CD4-positive, alpha-beta T cell (primary cell): ENCODE results near the gene DNAH11. TPM values are rescaled to one million over a fixed set of nuclear protein-coding genes. Genes with fewer than 3 reads are reported as not detected.

Experiments used
- ATAC-seq: fragments of 200-7000 bp; cut with Tn5 transposase; one replicate; pipeline ENCODE4 v1.10.0; 2022; ENCODE audit warnings: mild to moderate bottlenecking; ENCODE audit not compliant: poor library complexity
- CTCF ChIA-PET: fragments of 350-600 bp; sonication (Branson Sonifier 250); formaldehyde crosslinking; loops from one replicate; lab custom pipeline; 2021; ENCODE audit warnings: antibody characterized with exemption, inconsistent platforms; lab: Charles Lee
- POLR2A ChIA-PET: fragments of 350-600 bp; sonication (Branson Sonifier 250); formaldehyde crosslinking; loops from one replicate; lab custom pipeline; 2021; ENCODE audit warnings: antibody characterized with exemption, inconsistent platforms; lab: Charles Lee
- DNase-seq, 14 experiments: peaks; one replicate each; pipeline ENCODE4 v3.0.0-alpha.2; 2013 to 2020; ENCODE audit warnings: mixed read lengths in 2 of 14
- H3K27ac ChIP-seq, 2 donors: one replicate each; pipeline versions ENCODE4 v1.5.1 to v1.7.0; 2013; ENCODE audit warnings: low read length in 2 of 2, low read depth in 1 of 2, mild to moderate bottlenecking in 1 of 2
- H3K27me3 ChIP-seq, 2 experiments: 1 replicate in 1 of 2; 2 replicates in 1 of 2; pipeline versions ENCODE4 v1.6.1 to v1.7.0; 2013; ENCODE audit warnings: low read length in 2 of 2, control low read depth in 1 of 2, mild to moderate bottlenecking in 1 of 2, moderate library complexity in 1 of 2; ENCODE audit not compliant: insufficient read depth in 2 of 2, control insufficient read depth in 1 of 2
- H3K36me3 ChIP-seq: one replicate; pipeline ENCODE4 v1.6.1; 2013; ENCODE audit warnings: low read length, control low read depth; ENCODE audit not compliant: insufficient read depth
- H3K4me1 ChIP-seq: one replicate; pipeline ENCODE4 v1.6.1; 2013; ENCODE audit warnings: low read length, control low read depth; ENCODE audit not compliant: insufficient read depth
- H3K4me3 ChIP-seq: one replicate; pipeline ENCODE4 v1.5.1; 2013; ENCODE audit warnings: mild to moderate bottlenecking, low read length, moderate library complexity
- H3K9me3 ChIP-seq, 2 experiments: 1 replicate in 1 of 2; 2 replicates in 1 of 2; pipeline versions ENCODE4 v1.6.1 to v1.7.0; 2013; ENCODE audit warnings: low read length in 2 of 2, mild to moderate bottlenecking in 2 of 2, control low read depth in 1 of 2, moderate library complexity in 1 of 2; ENCODE audit not compliant: control insufficient read depth in 1 of 2, insufficient read depth in 1 of 2
- H3K27ac Mint-ChIP-seq: one replicate; pipeline ENCODE4 v1.8.0; 2020; ENCODE audit warnings: mixed read lengths
- H3K27me3 Mint-ChIP-seq: one replicate; pipeline ENCODE4 v1.8.0; 2021; ENCODE audit warnings: mixed read lengths
- H3K36me3 Mint-ChIP-seq: one replicate; pipeline ENCODE4 v1.8.0; 2021; ENCODE audit warnings: low read depth, mixed read lengths
- H3K4me1 Mint-ChIP-seq: one replicate; pipeline ENCODE4 v1.8.0; 2021; ENCODE audit warnings: low read depth, mixed read lengths
- H3K4me3 Mint-ChIP-seq: one replicate; pipeline ENCODE4 v1.8.0; 2020; ENCODE audit warnings: mild to moderate bottlenecking, mixed read lengths
- H3K9me3 Mint-ChIP-seq: one replicate; pipeline ENCODE4 v1.8.0; 2020; ENCODE audit warnings: mixed read lengths
- CTCF ChIP-seq: fragments of 200-600 bp; IDR thresholded peaks from one replicate; pipeline ENCODE4 v1.8.0; 2022; ENCODE audit warnings: antibody characterized with exemption, mild to moderate bottlenecking
- intact Hi-C, 2 experiments: fragments of 100-400 bp; cut with DNase I in 1 of 2; cut with micrococcal nuclease in 1 of 2; formaldehyde crosslinking; loops; one replicate each; pipeline versions ENCODE4 v1.15.1 to v1.9.0; 2023 to 2025; cut with DNase I, micrococcal nuclease
- total RNA-seq, 174 experiments: library from RNA in 2 of 174; stranded (reverse) in 2 of 174; gene quantifications; one replicate each; pipeline ENCODE4 v1.2.3 and lab custom pipeline; 2021 to 2026

The DNAH11 gene
- total RNA-seq, 2 experiments from 2014 or later: 0.11 TPM; not detected in 1

GRCh38 chr7:21704359-21704758 lies 161.5 kb downstream of the DNAH11 start:
- ATAC-seq: no peak
- Histone ChIP-seq H3K9me3 (no peaks in the 10 kb centered on the region), H3K36me3 (no peaks in the 10 kb centered on the region), H3K4me3 (no peak overlapping the region), H3K27ac (no peak overlapping the region), H3K4me1 (no peaks in the 10 kb centered on the region), H3K27me3 (no peaks in the 10 kb centered on the region)
- TF ChIP-seq CTCF: no peak
- Mint-ChIP-seq H3K9me3 (no peaks in the 10 kb centered on the region), H3K36me3 (no peaks in the 10 kb centered on the region), H3K4me1 (no peaks in the 10 kb centered on the region), H3K27me3 (peaks cover 8% of the 10 kb centered on the region), H3K27ac (no peak overlapping the region), H3K4me3 (no peak overlapping the region)
- CTCF ChIA-PET: no interaction called here
- POLR2A ChIA-PET: no interaction called here
- intact Hi-C loops: no loop called here
- no peak for DNase-seq

GRCh38 chr7:21706131-21706530 lies 163.3 kb downstream of the DNAH11 start:
- Histone ChIP-seq H3K36me3 (no peaks in the 10 kb centered on the region), H3K4me3 (no peak overlapping the region), H3K4me1 (no peaks in the 10 kb centered on the region), H3K27ac (no peak overlapping the region), H3K27me3 (no peaks in the 10 kb centered on the region), H3K9me3 (no peaks in the 10 kb centered on the region)
- CTCF ChIA-PET: no interaction called here
- TF ChIP-seq CTCF: no peak
- Mint-ChIP-seq H3K27me3 (no peaks in the 10 kb centered on the region), H3K4me1 (no peaks in the 10 kb centered on the region), H3K4me3 (no peak overlapping the region), H3K27ac (no peak overlapping the region), H3K9me3 (no peaks in the 10 kb centered on the region), H3K36me3 (no peaks in the 10 kb centered on the region)
- no peak for ATAC-seq
- POLR2A ChIA-PET: no interaction called here
- DNase-seq: no peak
- intact Hi-C loops: no loop called here

GRCh38 chr7:21707566-21707965 lies 164.7 kb downstream of the DNAH11 start:
- Histone ChIP-seq H3K27me3 (no peaks in the 10 kb centered on the region), H3K27ac (no peak overlapping the region), H3K4me3 (no peak overlapping the region), H3K36me3 (no peaks in the 10 kb centered on the region), H3K9me3 (no peaks in the 10 kb centered on the region), H3K4me1 (no peaks in the 10 kb centered on the region)
- Mint-ChIP-seq H3K4me1 (no peaks in the 10 kb centered on the region), H3K27ac (no peak overlapping the region), H3K27me3 (no peaks in the 10 kb centered on the region), H3K36me3 (no peaks in the 10 kb centered on the region), H3K4me3 (no peak overlapping the region), H3K9me3 (no peaks in the 10 kb centered on the region)
- ChIA-PET CTCF (no interaction called here), POLR2A (no interaction called here)
- intact Hi-C loops: no loop called here
- TF ChIP-seq CTCF: no peak
- no peak for DNase-seq
- ATAC-seq: no peak
